Measurements from ENCODE around the gene EIF3L.

GRCh38 chr22:37850801-37851200, 1.6 kb downstream of the EIF3L start:
- no peak for TF ChIP-seq MAX (IDR thresholded peaks at IDR 0.05; ENCODE audit: low read depth, low read length)
- TF ChIP-seq CTCF (IDR thresholded peaks at IDR 0.05; ENCODE audit: low read depth, low read length): no peak

All from NB4 (cell line).